SU-DHL-6 (cell line): ENCODE data around the gene PTGR1.

Experiments
- CTCF ChIP-seq: fragments of 200-600 bp; sonication (generic); IDR thresholded peaks from one replicate; pipeline ENCODE4 v1.5.1; 2017; ENCODE audit warnings: antibody characterized with exemption, mild to moderate bottlenecking, low read length, moderate library complexity; ENCODE audit not compliant: insufficient read depth, poor library complexity, severe bottlenecking
- EZH2phosphoT487 ChIP-seq: fragments of 200-600 bp; sonication (generic), shearing (Covaris generic); conservative IDR thresholded peaks from 2 replicates; pipeline ENCODE4 v1.6.1; 2018; ENCODE audit warnings: mild to moderate bottlenecking, antibody characterized with exemption, low read length, moderate library complexity, mixed read lengths

GRCh38 chr9:111605041-111605559 is 5.7 kb upstream of the PTGR1 start:
- TF ChIP-seq EZH2phosphoT487: no peak
- TF ChIP-seq CTCF: no peak
